ENCODE data around the gene ALG14.

ALG14 gene

DNA sequence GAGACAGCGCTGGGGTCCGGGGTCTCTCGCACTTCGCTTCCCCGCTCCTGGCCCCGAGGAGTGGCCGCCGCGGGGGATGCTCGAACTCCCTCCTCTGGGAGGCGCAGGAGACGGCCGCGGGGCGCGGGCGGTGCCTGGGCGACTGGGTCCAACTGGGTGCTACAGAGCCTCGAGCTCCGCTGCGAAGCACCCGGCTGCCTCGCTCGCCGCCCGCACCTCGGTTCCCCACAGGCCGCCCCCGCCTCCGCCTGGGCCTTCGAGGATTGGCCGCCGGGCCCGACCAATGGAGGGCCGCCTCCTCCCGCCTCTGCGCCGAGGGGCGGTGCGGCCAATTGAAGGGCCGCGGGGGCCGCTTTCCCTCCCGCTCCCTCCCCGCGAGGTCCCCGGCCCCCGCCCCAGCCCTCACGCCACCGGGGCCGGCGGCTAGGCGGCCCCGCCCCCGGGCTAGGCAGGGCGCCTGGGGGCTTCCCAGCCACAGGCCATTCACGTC is 145.8 kb downstream of the ALG14 start, which contains the start of gene CNN3:
Gene CNN3 (minus strand): TSS at position 196 of the 490 bp plus-strand sequence. CDS start 216 bp downstream, outside the sequence.
- no peak for TF ChIP-seq EZH2 (IDR thresholded peaks at IDR 0.05; ENCODE audit: borderline replicate concordance, low read depth, low read length, severe bottlenecking)
- TF ChIP-seq, protein P1, sequence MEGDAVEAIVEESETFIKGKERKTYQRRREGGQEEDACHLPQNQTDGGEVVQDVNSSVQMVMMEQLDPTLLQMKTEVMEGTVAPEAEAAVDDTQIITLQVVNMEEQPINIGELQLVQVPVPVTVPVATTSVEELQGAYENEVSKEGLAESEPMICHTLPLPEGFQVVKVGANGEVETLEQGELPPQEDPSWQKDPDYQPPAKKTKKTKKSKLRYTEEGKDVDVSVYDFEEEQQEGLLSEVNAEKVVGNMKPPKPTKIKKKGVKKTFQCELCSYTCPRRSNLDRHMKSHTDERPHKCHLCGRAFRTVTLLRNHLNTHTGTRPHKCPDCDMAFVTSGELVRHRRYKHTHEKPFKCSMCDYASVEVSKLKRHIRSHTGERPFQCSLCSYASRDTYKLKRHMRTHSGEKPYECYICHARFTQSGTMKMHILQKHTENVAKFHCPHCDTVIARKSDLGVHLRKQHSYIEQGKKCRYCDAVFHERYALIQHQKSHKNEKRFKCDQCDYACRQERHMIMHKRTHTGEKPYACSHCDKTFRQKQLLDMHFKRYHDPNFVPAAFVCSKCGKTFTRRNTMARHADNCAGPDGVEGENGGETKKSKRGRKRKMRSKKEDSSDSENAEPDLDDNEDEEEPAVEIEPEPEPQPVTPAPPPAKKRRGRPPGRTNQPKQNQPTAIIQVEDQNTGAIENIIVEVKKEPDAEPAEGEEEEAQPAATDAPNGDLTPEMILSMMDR (IDR thresholded peaks at IDR 0.05; ENCODE audit: borderline replicate concordance, extremely low read depth, low read length, poor library complexity, severe bottlenecking), result no peak
- Histone ChIP-seq H3K27ac (ENCODE audit: low read length) (no peak within 1 kb of the TSS), H3K4me2 (ENCODE audit: insufficient read depth, low read length) (no peak within 1 kb of the TSS), H3K9me3 (ENCODE audit: insufficient read depth, low read length, severe bottlenecking) (peaks cover 4% of the 10 kb centered on the region), H2AFZ (ENCODE audit: low read depth, low read length) (no peak within 1 kb of the TSS), H3K36me3 (ENCODE audit: insufficient read depth, low read length) (no peaks in the 10 kb centered on the region), H3K4me1 (ENCODE audit: insufficient read depth, low read length) (no peaks in the 10 kb centered on the region), H3K27me3 (ENCODE audit: insufficient read depth, low read length, poor library complexity) (no peaks in the 10 kb centered on the region), H3K9ac (ENCODE audit: low read depth, low read length) (no peak within 1 kb of the TSS), H4K20me1 (ENCODE audit: insufficient read depth, low read length) (no peaks in the 10 kb centered on the region), H3K79me2 (ENCODE audit: insufficient read depth, low read length) (no peaks in the 10 kb centered on the region), H3K4me3 (ENCODE audit: low read depth in 1 of 2, low read length in 2 of 2) (no peak within 1 kb of the TSS)
- no peak for ATAC-seq (ENCODE audit: insufficient read depth, low read depth)
- DNase-seq, result no peak

DNA sequence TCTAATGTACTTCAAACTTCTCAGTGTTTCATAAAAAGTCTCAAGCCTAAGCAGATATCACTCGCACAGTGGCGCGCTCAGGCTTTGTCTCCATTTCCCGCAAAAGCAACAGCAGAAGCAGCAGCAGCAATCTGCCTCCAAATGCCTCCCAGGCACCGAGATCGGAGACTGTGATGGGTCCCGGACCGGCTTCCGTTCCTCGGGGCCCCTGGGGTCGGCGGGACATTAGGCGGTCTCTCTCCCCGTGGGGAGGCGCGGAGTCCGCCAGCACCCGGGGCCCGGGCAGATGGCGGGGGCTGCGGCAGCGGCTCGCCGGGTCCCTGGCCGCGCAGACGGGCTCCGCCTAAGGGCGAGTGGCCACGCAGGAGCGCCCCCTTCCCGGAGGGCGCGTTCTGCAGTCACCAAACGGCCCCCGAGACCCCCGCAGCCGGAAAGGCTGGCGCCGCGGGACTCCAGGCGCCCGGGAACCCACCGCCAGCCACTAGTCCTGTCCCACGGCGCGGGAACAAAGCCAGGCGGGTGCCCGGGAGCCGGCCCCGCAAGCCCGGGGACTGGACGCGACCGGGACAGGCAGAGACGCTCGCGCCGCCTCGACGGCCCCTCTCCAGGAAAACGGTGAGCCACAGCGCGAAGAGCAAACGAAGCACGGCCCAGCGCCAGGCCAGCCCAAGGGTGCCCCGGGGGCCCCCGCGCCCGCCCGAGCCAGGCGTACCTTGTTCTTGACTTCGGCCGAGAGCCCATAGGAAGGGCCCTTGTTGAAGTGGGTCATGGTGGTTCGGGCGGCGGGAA is 146.4 kb downstream of the ALG14 start:
- Histone ChIP-seq H3K27me3 (ENCODE audit: insufficient read depth, low read length, poor library complexity) (no peaks in the 10 kb centered on the region), H2AFZ (ENCODE audit: low read depth, low read length) (no peak overlapping the region), H3K79me2 (ENCODE audit: insufficient read depth, low read length) (no peaks in the 10 kb centered on the region), H3K27ac (ENCODE audit: low read length) (no peak overlapping the region), H3K4me1 (ENCODE audit: insufficient read depth, low read length) (no peaks in the 10 kb centered on the region), H3K9me3 (ENCODE audit: insufficient read depth, low read length, severe bottlenecking) (peaks cover 4% of the 10 kb centered on the region), H3K36me3 (ENCODE audit: insufficient read depth, low read length) (no peaks in the 10 kb centered on the region), H3K4me3 (ENCODE audit: low read depth in 1 of 2, low read length in 2 of 2) (no peak overlapping the region), H3K4me2 (ENCODE audit: insufficient read depth, low read length) (no peak overlapping the region), H3K9ac (ENCODE audit: low read depth, low read length) (no peak overlapping the region), H4K20me1 (ENCODE audit: insufficient read depth, low read length) (no peaks in the 10 kb centered on the region)
- ATAC-seq (ENCODE audit: insufficient read depth, low read depth) (no peak), DNase-seq (no peak)
- no peak for TF ChIP-seq EZH2 (IDR thresholded peaks at IDR 0.05; ENCODE audit: borderline replicate concordance, low read depth, low read length, severe bottlenecking)
- TF ChIP-seq, protein P1 (IDR thresholded peaks at IDR 0.05; ENCODE audit: borderline replicate concordance, extremely low read depth, low read length, poor library complexity, severe bottlenecking), result no peak

DNA sequence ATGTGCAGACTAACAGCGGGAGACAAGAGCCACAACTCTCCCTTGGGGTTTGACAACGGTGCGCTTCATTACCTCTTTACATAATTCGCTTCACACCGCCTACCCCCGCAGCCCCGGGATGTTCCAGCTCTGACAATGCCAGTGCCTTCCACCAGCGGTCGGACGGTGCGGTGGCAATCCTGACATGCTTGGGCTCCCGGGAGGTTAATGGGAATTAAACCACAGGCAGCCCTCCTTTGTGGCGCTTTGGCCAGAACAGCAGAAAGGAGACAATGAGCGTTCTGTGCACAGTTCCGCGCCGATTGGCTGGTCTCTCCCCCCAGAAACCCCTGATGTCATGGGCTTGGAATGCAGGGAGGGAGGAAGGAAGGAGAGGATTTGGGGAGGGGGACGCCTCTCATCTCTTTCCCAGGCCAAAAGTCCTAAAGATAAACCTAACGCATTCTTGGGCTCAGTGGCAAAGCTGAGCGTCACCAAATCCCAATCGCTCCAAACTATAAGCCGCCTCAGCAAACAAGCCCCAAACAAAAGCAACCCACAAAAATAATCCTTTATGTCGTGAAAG is 147.1 kb downstream of the ALG14 start:
- DNase-seq (no peak), ATAC-seq (ENCODE audit: insufficient read depth, low read depth) (no peak)
- no peak for TF ChIP-seq EZH2 (IDR thresholded peaks at IDR 0.05; ENCODE audit: borderline replicate concordance, low read depth, low read length, severe bottlenecking)
- TF ChIP-seq, protein P1 (IDR thresholded peaks at IDR 0.05; ENCODE audit: borderline replicate concordance, extremely low read depth, low read length, poor library complexity, severe bottlenecking), result no peak
- Histone ChIP-seq H3K36me3 (ENCODE audit: insufficient read depth, low read length) (no peaks in the 10 kb centered on the region), H3K4me2 (ENCODE audit: insufficient read depth, low read length) (no peak overlapping the region), H3K27ac (ENCODE audit: low read length) (no peak overlapping the region), H2AFZ (ENCODE audit: low read depth, low read length) (no peak overlapping the region), H3K79me2 (ENCODE audit: insufficient read depth, low read length) (no peaks in the 10 kb centered on the region), H3K4me1 (ENCODE audit: insufficient read depth, low read length) (no peaks in the 10 kb centered on the region), H3K27me3 (ENCODE audit: insufficient read depth, low read length, poor library complexity) (no peaks in the 10 kb centered on the region), H4K20me1 (ENCODE audit: insufficient read depth, low read length) (no peaks in the 10 kb centered on the region), H3K9me3 (ENCODE audit: insufficient read depth, low read length, severe bottlenecking) (peaks cover 4% of the 10 kb centered on the region), H3K9ac (ENCODE audit: low read depth, low read length) (no peak overlapping the region), H3K4me3 (ENCODE audit: low read depth in 1 of 2, low read length in 2 of 2) (no peak overlapping the region)

Measured in DND-41 (cell line).